Fibroblast of mammary gland (primary cell): ENCODE measurements around the gene RAB30.
A peak's percentile ranks its signal among the peaks of the same experiment; 100 is the strongest.

Source experiments
- DNase-seq: peaks from one replicate; pipeline ENCODE4 v3.0.0-alpha.2; 2010; ENCODE audit warnings: low read depth
- H3K4me3 ChIP-seq: 2 replicates; pipeline ENCODE4 v1.5.1; 2011; ENCODE audit warnings: low read depth, mild to moderate bottlenecking, low read length, moderate library complexity; ENCODE audit not compliant: control insufficient read depth
- TF ChIP-seq, protein P1 (sequence below): conservative IDR thresholded peaks from 2 replicates; pipeline ENCODE4 v1.5.1; 2011; ENCODE audit warnings: low read depth, low read length, inconsistent platforms; ENCODE audit not compliant: control insufficient read depth, insufficient read depth

RAB30 gene

DNA sequence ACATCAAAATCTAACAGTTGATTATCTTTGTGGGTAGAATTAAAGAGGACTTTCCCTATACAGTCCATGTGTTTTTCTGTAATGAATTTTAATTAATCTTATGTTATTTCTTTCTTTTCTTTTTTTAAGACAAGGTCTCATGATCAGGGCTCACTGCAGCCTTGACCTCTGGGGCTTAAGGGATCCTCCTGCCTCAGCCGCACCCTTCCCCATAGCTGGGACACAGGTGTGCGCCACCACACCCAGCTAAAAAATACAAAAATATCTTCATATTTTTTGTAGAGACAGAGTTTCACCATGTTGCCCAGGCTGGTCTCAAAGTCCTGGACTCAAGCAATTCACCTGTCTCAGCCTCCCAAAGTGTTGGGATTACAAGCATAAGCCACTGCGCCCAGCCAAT lies 7.7 kb downstream of the RAB30 start:
- no peak overlapping the region for H3K4me3 ChIP-seq

DNA sequence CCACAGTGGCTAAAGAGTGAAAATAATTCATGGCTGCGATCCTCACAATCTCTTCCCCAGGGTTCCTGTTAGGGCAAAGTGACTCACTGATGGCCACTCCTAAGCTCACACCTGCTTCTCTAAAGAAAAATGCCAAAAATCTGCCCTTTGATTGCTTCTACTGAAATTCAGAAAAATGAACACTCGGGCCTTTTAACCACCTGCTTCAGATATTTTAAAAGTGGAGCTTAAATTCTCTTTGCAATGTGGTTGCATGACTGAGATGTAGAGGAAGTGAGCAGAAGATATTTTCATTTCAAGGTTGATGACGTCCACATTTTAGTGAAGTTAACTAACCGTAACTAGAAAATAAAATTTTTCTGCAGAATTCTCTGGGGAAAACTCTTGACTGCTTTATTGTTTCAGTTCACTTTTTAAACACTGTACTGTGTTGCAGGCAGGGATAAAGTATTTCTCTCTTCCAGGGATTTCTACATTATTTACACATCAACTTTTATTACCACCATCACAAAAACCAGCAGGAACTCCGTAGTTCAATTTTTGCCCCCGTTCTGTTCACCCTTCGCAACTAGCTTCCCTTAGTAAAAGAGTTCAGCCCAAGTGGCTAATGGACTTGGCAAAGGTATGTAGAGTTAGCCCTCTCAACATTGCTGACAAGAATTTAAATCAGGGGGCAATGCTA lies 8.5 kb downstream of the RAB30 start:
- DNase-seq, result peak; percentile 66
- TF ChIP-seq, protein P1, sequence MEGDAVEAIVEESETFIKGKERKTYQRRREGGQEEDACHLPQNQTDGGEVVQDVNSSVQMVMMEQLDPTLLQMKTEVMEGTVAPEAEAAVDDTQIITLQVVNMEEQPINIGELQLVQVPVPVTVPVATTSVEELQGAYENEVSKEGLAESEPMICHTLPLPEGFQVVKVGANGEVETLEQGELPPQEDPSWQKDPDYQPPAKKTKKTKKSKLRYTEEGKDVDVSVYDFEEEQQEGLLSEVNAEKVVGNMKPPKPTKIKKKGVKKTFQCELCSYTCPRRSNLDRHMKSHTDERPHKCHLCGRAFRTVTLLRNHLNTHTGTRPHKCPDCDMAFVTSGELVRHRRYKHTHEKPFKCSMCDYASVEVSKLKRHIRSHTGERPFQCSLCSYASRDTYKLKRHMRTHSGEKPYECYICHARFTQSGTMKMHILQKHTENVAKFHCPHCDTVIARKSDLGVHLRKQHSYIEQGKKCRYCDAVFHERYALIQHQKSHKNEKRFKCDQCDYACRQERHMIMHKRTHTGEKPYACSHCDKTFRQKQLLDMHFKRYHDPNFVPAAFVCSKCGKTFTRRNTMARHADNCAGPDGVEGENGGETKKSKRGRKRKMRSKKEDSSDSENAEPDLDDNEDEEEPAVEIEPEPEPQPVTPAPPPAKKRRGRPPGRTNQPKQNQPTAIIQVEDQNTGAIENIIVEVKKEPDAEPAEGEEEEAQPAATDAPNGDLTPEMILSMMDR, result no peak
- H3K4me3 ChIP-seq, result no peak overlapping the region

More for the DNA sequence above, 7.7 kb downstream of the RAB30 start:
- DNase-seq, result no peak
- TF ChIP-seq, protein P1, result no peak

DNA sequence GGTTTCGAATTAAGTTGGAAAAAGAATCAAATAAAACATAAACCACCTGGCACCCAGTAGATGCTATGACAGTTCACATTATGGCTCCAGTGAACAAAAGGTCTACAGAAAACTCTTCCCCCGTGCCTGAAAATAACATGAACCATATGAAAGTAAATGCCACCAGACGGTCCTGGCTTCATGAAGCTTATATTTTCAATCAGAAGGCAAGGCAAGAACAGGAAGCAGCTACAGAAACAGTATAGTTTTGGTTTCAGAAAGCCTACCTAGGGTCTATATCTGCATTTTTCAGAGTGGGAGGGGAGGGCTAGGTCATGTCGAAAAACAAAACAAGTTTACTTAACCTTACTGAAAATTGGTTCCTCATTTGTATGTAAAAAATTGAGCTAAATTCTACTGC lies 9.8 kb downstream of the RAB30 start:
- no peak overlapping the region for H3K4me3 ChIP-seq
- TF ChIP-seq, protein P1, result no peak
- DNase-seq, result no peak

DNA sequence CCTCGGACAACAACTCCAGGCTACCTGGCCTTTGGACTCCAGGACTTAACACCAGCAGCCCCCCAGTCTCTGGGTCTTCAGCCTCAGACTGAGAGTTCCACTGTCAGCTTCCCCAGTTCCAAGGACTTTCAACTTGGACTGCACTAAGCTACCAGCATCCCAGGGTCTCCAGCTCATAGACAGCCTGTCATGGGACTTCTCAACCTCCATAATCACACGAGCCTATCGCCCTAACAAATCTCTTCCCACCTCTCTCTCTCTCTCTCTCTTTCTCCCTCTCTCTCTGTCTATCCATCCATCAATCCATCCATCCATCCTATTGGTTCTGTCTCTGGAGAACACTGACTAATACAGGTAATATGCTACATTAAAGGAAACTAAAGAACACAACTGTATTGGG lies 10.7 kb downstream of the RAB30 start:
- no peak for DNase-seq
- TF ChIP-seq, protein P1, result no peak

DNA sequence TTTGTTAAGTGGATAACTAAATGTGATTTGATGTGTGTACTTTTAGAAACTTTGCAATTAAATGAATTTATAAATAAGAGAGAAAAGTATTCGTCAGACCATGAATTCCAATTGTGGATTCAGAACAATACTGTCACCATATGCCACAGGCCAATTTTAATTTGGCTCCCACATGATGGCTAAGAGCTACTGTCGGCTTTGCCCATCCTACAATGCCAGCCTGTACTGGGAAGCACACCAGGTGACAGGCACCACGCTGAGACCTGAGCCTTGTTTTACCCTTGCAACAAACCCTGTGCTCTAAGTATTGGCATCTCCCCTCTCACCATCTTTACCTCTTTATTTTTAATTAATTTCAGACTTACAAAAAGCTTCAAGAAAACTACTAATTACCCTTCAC lies 14.0 kb downstream of the RAB30 start:
- TF ChIP-seq, protein P1, result no peak
- no peak for DNase-seq
- no peak overlapping the region for H3K4me3 ChIP-seq

More for the DNA sequence above, 10.7 kb downstream of the RAB30 start:
- H3K4me3 ChIP-seq, result no peak overlapping the region

DNA sequence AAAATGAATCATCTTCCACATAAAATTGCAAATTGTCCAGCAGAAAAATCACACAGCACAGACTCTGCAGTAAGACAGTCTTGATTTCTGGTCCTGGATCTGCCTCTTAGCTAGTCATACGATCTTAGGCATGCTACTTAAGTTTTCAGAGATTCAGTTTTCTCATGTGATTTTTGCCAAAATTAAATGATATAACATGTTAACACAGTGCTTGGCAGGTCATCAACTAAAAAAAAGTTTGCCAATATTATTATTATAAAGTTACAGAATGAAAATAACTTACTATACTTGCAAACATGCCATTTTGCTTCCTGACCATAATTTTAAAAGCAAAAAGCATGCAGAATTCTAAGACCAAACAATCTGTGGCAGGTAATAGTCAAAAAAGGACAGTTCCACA lies 15.1 kb downstream of the RAB30 start:
- no peak overlapping the region for H3K4me3 ChIP-seq
- TF ChIP-seq, protein P1, result no peak
- DNase-seq, result no peak
